Spleen (tissue), 11 donors: ENCODE results near the gene TMEM107. TPM values are rescaled to one million over a fixed set of nuclear protein-coding genes. Genes with fewer than 3 reads are reported as not detected.

ENCODE experiments used
- DNase-seq: peaks from one replicate; pipeline ENCODE4 v3.0.0-alpha.2; 2020
- H3K27ac ChIP-seq, 8 donors: fragments of 200-600 bp; sonication (generic) in 7 of 8; 1 replicate in 4 of 8; 2 replicates in 4 of 8; pipeline versions ENCODE4 v1.5.0 to v1.8.0; 2016 to 2021; ENCODE audit warnings: inconsistent platforms in 4 of 8, mild to moderate bottlenecking in 4 of 8, moderate library complexity in 1 of 8
- H3K27me3 ChIP-seq, 7 donors: fragments of 200-600 bp; sonication (generic) in 6 of 7; replicated peaks in 1 of 7; 1 replicate in 4 of 7; 2 replicates in 3 of 7; pipeline versions ENCODE4 v1.5.0 to v1.8.0; 2016 to 2021; ENCODE audit warnings: inconsistent platforms in 3 of 7, mild to moderate bottlenecking in 1 of 7
- H3K36me3 ChIP-seq, 6 donors: fragments of 200-600 bp; sonication (generic) in 5 of 6; 1 replicate in 4 of 6; 2 replicates in 2 of 6; pipeline versions ENCODE4 v1.5.0 to v1.8.0; 2016 to 2021; ENCODE audit warnings: inconsistent platforms in 2 of 6
- H3K4me1 ChIP-seq, 6 donors: fragments of 200-600 bp; sonication (generic) in 5 of 6; 1 replicate in 3 of 6; 2 replicates in 3 of 6; pipeline versions ENCODE4 v1.5.0 to v1.8.0; 2016 to 2021; ENCODE audit warnings: inconsistent platforms in 3 of 6
- H3K4me3 ChIP-seq, 8 donors: fragments of 200-600 bp; sonication (generic) in 7 of 8; 1 replicate in 4 of 8; 2 replicates in 4 of 8; pipeline versions ENCODE4 v1.5.0 to v1.8.0; 2016 to 2021; ENCODE audit warnings: inconsistent platforms in 4 of 8, mild to moderate bottlenecking in 4 of 8, moderate library complexity in 2 of 8
- H3K9me3 ChIP-seq, 8 donors: fragments of 200-600 bp; sonication (generic) in 7 of 8; 1 replicate in 4 of 8; 2 replicates in 4 of 8; pipeline versions ENCODE4 v1.5.0 to v1.8.0; 2016 to 2021; ENCODE audit warnings: inconsistent platforms in 4 of 8
- CTCF ChIP-seq, 11 experiments: fragments of 200-600 bp in 7 of 11; fragments of 450-650 bp in 4 of 11; sonication (generic) in 4 of 11; IDR thresholded peaks in 8 of 11; conservative IDR thresholded peaks in 3 of 11; 1 replicate in 7 of 11; 2 replicates in 4 of 11; pipeline versions ENCODE4 v1.4.0 to v1.8.0; 2016 to 2021; ENCODE audit warnings: antibody characterized with exemption in 11 of 11, inconsistent platforms in 4 of 11, mild to moderate bottlenecking in 1 of 11
- POLR2A ChIP-seq, 3 donors: fragments of 450-650 bp; IDR thresholded peaks; one replicate each; pipeline ENCODE4 v1.5.1; 2017; ENCODE audit warnings: antibody characterized with exemption in 3 of 3, mild to moderate bottlenecking in 1 of 3
- POLR2AphosphoS5 ChIP-seq, 3 donors: sonication (generic); formaldehyde crosslinking; IDR thresholded peaks; one replicate each; pipeline ENCODE4 v1.5.1; 2017; ENCODE audit warnings: antibody characterized with exemption in 3 of 3
- WGBS, 5 donors: extraction: QIAGEN DNeasy Blood & Tissue Kit in 3 of 5; methylation state at CpG; one replicate each; pipeline versions ENCODE4 v1.1.5 to v1.1.7; 2013 to 2018; 5-methylcytosine and 5-hydroxymethylcytosine counted together
- intact Hi-C: fragments of 100-400 bp; cut with DNase I; formaldehyde crosslinking; loops from one replicate; pipeline ENCODE4 v1.15.0; 2023; ENCODE audit warnings: low total_unique reads
- polyA plus RNA-seq, 3 donors: library from polyadenylated mRNA; stranded (reverse); fragments of 200-250 nt; gene quantifications; one replicate each; pipeline ENCODE4 v1.2.1, GENCODE V29; 2013
- total RNA-seq, 7 donors: library from RNA; depleted of rRNA in 3 of 7; stranded (reverse); fragments of >200 nt in 3 of 7; fragmentation: NEBNext Ultra II Directional in 4 of 7; extraction: Animal tissue kit (Norgen Biotek cat#: 25700) in 4 of 7; gene quantifications; one replicate each; pipeline versions ENCODE4 v1.1.0 to v1.2.1, GENCODE V29; 2016 to 2021
- donor health status: healthy with polysubstance abuse.
- donor health status: DM: no; HTN: no; CAD: no; lungs with moderate emphysema.
- donor health status: DM: no; HTN: no; CAD: no.
- donor health status: Bipolar disorder and iron deficiency.
- donor health status: healthy.
- donor health status: DM: no; HTN: no; CAD: no.
- donor health status: DM: yes; HTN: yes; CAD: no.

The TMEM107 gene
- total and polyA plus RNA-seq, 10 donors, result 8.1 to 42.2 (median 16.6) TPM

- TF ChIP-seq CTCF (IDR thresholded peaks at IDR 0.05 in 8 of 11, conservative IDR thresholded peaks at IDR 0.05 in 3 of 11), result peak in 1 of 11 experiments; percentile 6
- no peak for TF ChIP-seq POLR2A (IDR thresholded peaks at IDR 0.05)
- peak in 1 of 3 donors; percentile 11 for TF ChIP-seq POLR2AphosphoS5 (IDR thresholded peaks at IDR 0.05)
- Histone ChIP-seq H3K4me1 (peaks cover 52 to 93% (median 83%) of the 10 kb centered on the region in 6 donors), H3K4me3 (peak overlapping the region; percentile 39 to 79 (median 52)), H3K36me3 (peaks cover 0 to 42% (median 12%) of the 10 kb centered on the region in 6 donors), H3K27ac (peak overlapping the region; percentile 96 to 100 (median 98)), H3K9me3 (no peaks in the 10 kb centered on the region), H3K27me3 (no peaks in the 10 kb centered on the region)
- 44 to 63% (median 58%) methylated on average over 14 of the region's 14 CpGs for WGBS, 5 donors
- intact Hi-C loops, result no loop called here
- DNase-seq, result no peak
Observed at GRCh38 chr17:8155231-8155995, 20.8 kb downstream of the TMEM107 start.

GRCh38 chr17:8154608-8155155 is 21.5 kb downstream of the TMEM107 start:
- Histone ChIP-seq H3K27me3 (no peaks in the 10 kb centered on the region), H3K27ac (peak overlapping the region; percentile 96 to 100 (median 98)), H3K4me1 (peaks cover 57 to 93% (median 85%) of the 10 kb centered on the region in 6 donors), H3K9me3 (no peaks in the 10 kb centered on the region), H3K36me3 (peaks cover under 1 to 42% (median 13%) of the 10 kb centered on the region in 6 donors), H3K4me3 (peak overlapping the region; percentile 39 to 79 (median 52))
- no peak for DNase-seq
- WGBS, 5 donors, result 51 to 73% (median 54%) methylated on average over 10 to 11 of the region's 11 CpGs
- no peak for TF ChIP-seq CTCF (IDR thresholded peaks at IDR 0.05 in 8 of 11, conservative IDR thresholded peaks at IDR 0.05 in 3 of 11)
- no peak for TF ChIP-seq POLR2A (IDR thresholded peaks at IDR 0.05)
- TF ChIP-seq POLR2AphosphoS5 (IDR thresholded peaks at IDR 0.05), result no peak
- intact Hi-C loops, result no loop called here

GRCh38 chr17:8153957-8154607 is 22.1 kb downstream of the TMEM107 start:
- DNase-seq, result peak; percentile 97
- WGBS, 5 donors, result 8 to 12% (median 9%) methylated on average over 10 to 22 of the region's 22 CpGs
- Histone ChIP-seq H3K9me3 (no peaks in the 10 kb centered on the region), H3K27me3 (no peaks in the 10 kb centered on the region), H3K36me3 (peaks cover 6 to 42% (median 14%) of the 10 kb centered on the region in 6 donors), H3K4me1 (peaks cover 55 to 93% (median 83%) of the 10 kb centered on the region in 6 donors), H3K4me3 (peak overlapping the region in 7 of 8 donors; percentile 39 to 79 (median 47)), H3K27ac (peak overlapping the region; percentile 96 to 100 (median 98))
- intact Hi-C loops, result no loop called here
- no peak for TF ChIP-seq CTCF (IDR thresholded peaks at IDR 0.05 in 8 of 11, conservative IDR thresholded peaks at IDR 0.05 in 3 of 11)
- TF ChIP-seq POLR2AphosphoS5 (IDR thresholded peaks at IDR 0.05), result peak; percentile 97 to 99 (median 97)
- TF ChIP-seq POLR2A (IDR thresholded peaks at IDR 0.05), result peak in 1 of 3 donors; percentile 67
